H1 (cell line): ENCODE measurements around the gene MRPS16. TPM values are rescaled to one million over a fixed set of nuclear protein-coding genes. Genes with fewer than 3 reads are reported as not detected.
"Not testable (repeated sequence)": the region's sequence is repeated elsewhere in the genome, so short reads cannot be mapped to it uniquely, and the experiment has no call there.

Experiments used
- CTCF ChIA-PET: fragments of 300-600 bp; sonication (Branson Sonifier 250); formaldehyde crosslinking; loops from one replicate; lab custom pipeline; 2021; ENCODE audit not compliant: partially characterized antibody; lab: Charles Lee
- POLR2A ChIA-PET: fragments of 300-600 bp; sonication (Branson Sonifier 250); formaldehyde crosslinking; loops from one replicate; lab custom pipeline; 2021; ENCODE audit warnings: inconsistent platforms; ENCODE audit not compliant: partially characterized antibody; lab: Charles Lee
- DNase-seq, 2 experiments: peaks; one replicate each; pipeline versions ENCODE4 v3.0.0 to v3.0.0-alpha.2; 2010 to 2022; ENCODE audit warnings: low spot score in 2 of 2, low read depth in 1 of 2, mixed read lengths in 1 of 2
- FAIRE-seq: peaks from 2 replicates; lab custom pipeline; 2011; peaks lifted over from hg19 to GRCh38; lab: Jason Lieb, UNC
- H2AFZ ChIP-seq: 2 replicates; pipeline ENCODE4 v1.8.1; 2012; ENCODE audit warnings: low read length, inconsistent platforms
- H2AK5ac ChIP-seq: 2 replicates; pipeline ENCODE4 v1.6.1; 2013; ENCODE audit warnings: low read depth, low read length
- H2BK120ac ChIP-seq: replicated peaks from 2 replicates; pipeline ENCODE3; 2013; ENCODE audit warnings: low read depth, low read length, inconsistent platforms
- H2BK12ac ChIP-seq: 2 replicates; pipeline ENCODE4 v1.6.1; 2013; ENCODE audit warnings: low read depth, low read length
- H2BK15ac ChIP-seq: 2 replicates; pipeline ENCODE4 v1.6.1; 2013; ENCODE audit warnings: low read length
- H2BK20ac ChIP-seq: 2 replicates; pipeline ENCODE4 v1.6.1; 2013; ENCODE audit warnings: low read length
- H2BK5ac ChIP-seq: 2 replicates; pipeline ENCODE4 v1.6.1; 2013; ENCODE audit warnings: low read depth, low read length
- H3K14ac ChIP-seq: 2 replicates; pipeline ENCODE4 v1.6.1; 2013; ENCODE audit warnings: inconsistent platforms; ENCODE audit not compliant: insufficient read length
- H3K18ac ChIP-seq: 2 replicates; pipeline ENCODE4 v1.6.1; 2013; ENCODE audit warnings: low read length; ENCODE audit errors: extremely low read depth
- H3K23ac ChIP-seq: 2 replicates; pipeline ENCODE4 v1.6.1; 2013; ENCODE audit warnings: inconsistent platforms; ENCODE audit not compliant: insufficient read length
- H3K23me2 ChIP-seq: 2 replicates; pipeline ENCODE4 v1.6.1; 2013; ENCODE audit warnings: low read depth, low read length
- H3K27ac ChIP-seq: 2 replicates; pipeline ENCODE4 v1.6.1; 2011; ENCODE audit warnings: low read depth, low read length, inconsistent platforms
- H3K27me3 ChIP-seq, 4 experiments: replicated peaks in 1 of 4; 1 replicate in 1 of 4; 2 replicates in 3 of 4; pipeline versions ENCODE4 v1.6.1 to v1.8.1; 2011 to 2013; ENCODE audit warnings: low read length in 3 of 4, mild to moderate bottlenecking in 3 of 4, inconsistent platforms in 2 of 4, mixed read lengths in 2 of 4, moderate library complexity in 1 of 4; ENCODE audit not compliant: control insufficient read depth in 3 of 4, insufficient read depth in 3 of 4; ENCODE audit errors: extremely low read depth in 1 of 4
- H3K36me3 ChIP-seq, 4 experiments: 2 replicates each; pipeline versions ENCODE4 v1.6.1 to v1.8.1; 2011 to 2013; ENCODE audit warnings: mild to moderate bottlenecking in 4 of 4, low read length in 3 of 4, moderate library complexity in 2 of 4, control low read depth in 1 of 4, inconsistent platforms in 1 of 4; ENCODE audit not compliant: insufficient read depth in 4 of 4, control insufficient read depth in 2 of 4
- H3K4ac ChIP-seq: replicated peaks from 2 replicates; pipeline ENCODE3; 2013; ENCODE audit warnings: low read length, low read depth, mixed read lengths, inconsistent platforms; ENCODE audit not compliant: insufficient read length
- H3K4me1 ChIP-seq, 4 experiments: replicated peaks in 1 of 4; 1 replicate in 1 of 4; 2 replicates in 3 of 4; pipeline versions ENCODE4 v1.6.1 to v1.8.1; 2011 to 2013; ENCODE audit warnings: low read length in 3 of 4, inconsistent platforms in 2 of 4, mixed read lengths in 1 of 4; ENCODE audit not compliant: insufficient read depth in 4 of 4, control insufficient read depth in 3 of 4
- H3K4me2 ChIP-seq, 2 experiments: 2 replicates each; pipeline versions ENCODE4 v1.6.1 to v1.8.1; 2011 to 2013; ENCODE audit warnings: low read depth in 2 of 2, low read length in 2 of 2, control low read depth in 1 of 2, inconsistent platforms in 1 of 2, mild to moderate bottlenecking in 1 of 2; ENCODE audit not compliant: insufficient read depth in 1 of 2
- H3K4me3 ChIP-seq, 4 experiments: fragments of 200-600, 300-600 bp in 1 of 4; sonication (generic), shearing (Covaris generic), sonication (Bioruptor Twin) in 1 of 4; 2 replicates each; pipeline versions ENCODE4 v1.5.1 to v1.8.1; 2011 to 2016; ENCODE audit warnings: low read length in 4 of 4, low read depth in 3 of 4, control low read depth in 2 of 4, inconsistent platforms in 2 of 4, mild to moderate bottlenecking in 2 of 4, mixed read lengths in 1 of 4, moderate library complexity in 1 of 4; ENCODE audit not compliant: insufficient read depth in 2 of 4; ENCODE audit errors: extremely low read depth in 1 of 4
- H3K56ac ChIP-seq: replicated peaks from 2 replicates; pipeline ENCODE3; 2013; ENCODE audit warnings: low read depth, mild to moderate bottlenecking, mixed read lengths, low read length, inconsistent platforms; ENCODE audit not compliant: insufficient read length
- H3K79me1 ChIP-seq: 2 replicates; pipeline ENCODE4 v1.6.1; 2013; ENCODE audit warnings: low read depth, low read length, control low read depth
- H3K79me2 ChIP-seq, 2 experiments: 2 replicates each; pipeline versions ENCODE4 v1.6.1 to v1.8.1; 2012 to 2013; ENCODE audit warnings: low read length in 2 of 2, mild to moderate bottlenecking in 2 of 2, inconsistent platforms in 1 of 2; ENCODE audit not compliant: insufficient read depth in 2 of 2, control insufficient read depth in 1 of 2
- H3K9ac ChIP-seq, 4 experiments: replicated peaks in 1 of 4; 1 replicate in 1 of 4; 2 replicates in 3 of 4; pipeline versions ENCODE4 v1.6.1 to v1.8.1; 2011 to 2013; ENCODE audit warnings: low read depth in 3 of 4, low read length in 3 of 4, control low read depth in 2 of 4, mild to moderate bottlenecking in 2 of 4, moderate library complexity in 2 of 4, inconsistent platforms in 1 of 4; ENCODE audit errors: extremely low read depth in 1 of 4
- H3K9me3 ChIP-seq, 2 experiments: 2 replicates each; pipeline versions ENCODE4 v1.6.1 to v1.8.1; 2012 to 2013; ENCODE audit warnings: mild to moderate bottlenecking in 2 of 2, moderate library complexity in 2 of 2, control low read depth in 1 of 2, inconsistent platforms in 1 of 2, low read depth in 1 of 2, low read length in 1 of 2, mixed read lengths in 1 of 2; ENCODE audit not compliant: insufficient read depth in 2 of 2
- H4K20me1 ChIP-seq, 2 experiments: replicated peaks in 1 of 2; 2 replicates each; pipeline versions ENCODE3 to v1.8.1; 2011 to 2013; ENCODE audit warnings: inconsistent platforms in 2 of 2, low read length in 2 of 2, mild to moderate bottlenecking in 1 of 2; ENCODE audit not compliant: insufficient read depth in 2 of 2, control insufficient read depth in 1 of 2
- H4K5ac ChIP-seq: 2 replicates; pipeline ENCODE4 v1.6.1; 2013; ENCODE audit warnings: low read length, low read depth, mixed read lengths, inconsistent platforms; ENCODE audit not compliant: insufficient read length
- H4K8ac ChIP-seq: 2 replicates; pipeline ENCODE4 v1.8.0; 2013; ENCODE audit warnings: mild to moderate bottlenecking, moderate library complexity, low read length, inconsistent platforms; ENCODE audit not compliant: insufficient read depth; ENCODE audit errors: extremely low read depth
- H4K91ac ChIP-seq: replicated peaks from 2 replicates; pipeline ENCODE3; 2013; ENCODE audit warnings: low read length, mixed read lengths, inconsistent platforms; ENCODE audit not compliant: insufficient read length
- WGBS, 2 experiments: shearing (Covaris generic) in 1 of 2; methylation state at CpG; one replicate each; pipeline versions ENCODE4 v1.1.6 to v1.1.7; 2013 to 2015; ENCODE audit warnings: low lambda C conversion rate in 2 of 2, mixed read lengths in 2 of 2, inconsistent platforms in 1 of 2, low coverage in 1 of 2, missing lambda C conversion rate in 1 of 2; ENCODE audit not compliant: insufficient replicate concordance in 2 of 2, insufficient coverage in 1 of 2, insufficient read length in 1 of 2; ENCODE audit errors: extremely low coverage in 1 of 2, missing lambda C conversion rate in 1 of 2; 5-methylcytosine and 5-hydroxymethylcytosine counted together
- polyA plus RNA-seq, 7 experiments: library from polyadenylated mRNA; depleted of rRNA in 3 of 7; stranded (reverse) in 5 of 7; unstranded in 2 of 7; fragments of >200 nt in 5 of 7; fragments of 200-250 nt in 2 of 7; gene quantifications; 1 replicate in 5 of 7; 2 replicates in 1 of 7; 4 replicates in 1 of 7; pipeline versions ENCODE4 v1.2.1 to v1.2.3, GENCODE V29; 2011 to 2013; ENCODE audit warnings: missing spikeins in 2 of 7, mixed read lengths in 2 of 7
- total RNA-seq: library from RNA; stranded (reverse); fragmentation: NEBNext Ultra II Directional; extraction: Animal tissue kit (Norgen Biotek cat#: 25700); gene quantifications from 2 replicates; pipeline ENCODE4 v1.2.1, GENCODE V29; 2021

The MRPS16 gene
- total and polyA plus RNA-seq, 2 of the 8 experiments (the other 6 are each of a cell fraction or from before 2014, with no cell fraction given) = 125 to 203 TPM

GRCh38 chr10:73258612-73259011 is 6.2 kb upstream of the MRPS16 start:
- 96% methylated on average over 10 of the region's 10 CpGs; no CpG with 5 or more reads in 1 of the 2 experiments for WGBS, 2 experiments
- POLR2A ChIA-PET = interaction anchor here (0.8 kb wide), 1 partner anchor 11 kb away, joined by 5 read pairs; the partner anchor contains the start of gene DNAJC9
- not testable (repeated sequence) for DNase-seq

More at GRCh38 chr10:73258612-73259011, 6.2 kb upstream of the MRPS16 start:
- H3K4me1 ChIP-seq, FAIRE-seq, H4K91ac ChIP-seq, H4K8ac ChIP-seq, H3K27ac ChIP-seq, H2AFZ ChIP-seq, H3K36me3 ChIP-seq, H3K9me3 ChIP-seq, H3K27me3 ChIP-seq, H2BK5ac ChIP-seq, H2AK5ac ChIP-seq, H4K5ac ChIP-seq, H3K56ac ChIP-seq, H2BK20ac ChIP-seq, CTCF ChIA-PET, H3K4me3 ChIP-seq, H2BK12ac ChIP-seq, H3K18ac ChIP-seq, H3K14ac ChIP-seq, H3K79me2 ChIP-seq, H2BK120ac ChIP-seq, H2BK15ac ChIP-seq, H3K23me2 ChIP-seq, H3K4ac ChIP-seq, H3K4me2 ChIP-seq, H3K9ac ChIP-seq, H3K23ac ChIP-seq, H4K20me1 ChIP-seq, H3K79me1 ChIP-seq: not testable (repeated sequence)
